Measurements from ENCODE around the gene CFAP210.

Gene CFAP210

GRCh38 chr2:169694113-169694893 lies at the start of gene CFAP210, which contains the start of gene PHOSPHO2 (continued):
- TF ChIP-seq ZFP37 (tag by site-specific recombination; IDR thresholded peaks at IDR 0.05) = 0 out of 2 replicates have a peak, but pooled peaks have one; percentile 55
- no peak for TF ChIP-seq ZNF157 (tag by site-specific recombination; IDR thresholded peaks at IDR 0.05)
- no peak for TF ChIP-seq ZNF664 (tag by site-specific recombination; IDR thresholded peaks at IDR 0.05)
- TF ChIP-seq MYNN (tag by site-specific recombination; IDR thresholded peaks at IDR 0.05; ENCODE audit: borderline replicate concordance) = 0 out of 2 replicates have a peak, but pooled peaks have one; percentile 10
- no peak for TF ChIP-seq ZNF248 (tag by site-specific recombination; IDR thresholded peaks at IDR 0.05)
- TF ChIP-seq ZNF530 (tag by site-specific recombination; IDR thresholded peaks at IDR 0.05; ENCODE audit: low read depth) = no peak
- no peak for TF ChIP-seq PRDM2 (tag by site-specific recombination; IDR thresholded peaks at IDR 0.05; ENCODE audit: borderline replicate concordance)
- 0 out of 2 replicates have a peak, but pooled peaks have one; percentile 14 for TF ChIP-seq PRDM4 (tag by site-specific recombination; IDR thresholded peaks at IDR 0.05)
- TF ChIP-seq MZF1 (tag by site-specific recombination; IDR thresholded peaks at IDR 0.05; ENCODE audit: borderline replicate concordance) = no peak
- TF ChIP-seq BCL11B (tag by site-specific recombination; IDR thresholded peaks at IDR 0.05; ENCODE audit: low read depth) = no peak
- TF ChIP-seq ZEB2 (tag by site-specific recombination; IDR thresholded peaks at IDR 0.05) = peak; percentile 65
- TF ChIP-seq ZSCAN23 (tag by site-specific recombination; IDR thresholded peaks at IDR 0.05) = no peak
- TF ChIP-seq ZNF555 (tag by site-specific recombination; conservative IDR thresholded peaks at IDR 0.05) = no peak
- no peak for TF ChIP-seq ZNF623 (tag by site-specific recombination; IDR thresholded peaks at IDR 0.05)
- no peak for TF ChIP-seq ZBTB1 (tag by site-specific recombination; IDR thresholded peaks at IDR 0.05)
- no peak for TF ChIP-seq ZNF138 (tag by site-specific recombination; IDR thresholded peaks at IDR 0.05; ENCODE audit: borderline replicate concordance)
- TF ChIP-seq ZXDB (tag by site-specific recombination; IDR thresholded peaks at IDR 0.05) = peak; percentile 78
- no peak for TF ChIP-seq ZNF600 (tag by site-specific recombination; IDR thresholded peaks at IDR 0.05)
- no peak for TF ChIP-seq ZNF112 (tag by site-specific recombination; IDR thresholded peaks at IDR 0.05)
- TF ChIP-seq ZNF311 (tag by site-specific recombination; IDR thresholded peaks at IDR 0.05; ENCODE audit: borderline replicate concordance) = no peak
- no peak for TF ChIP-seq BCL6B (tag by site-specific recombination; IDR thresholded peaks at IDR 0.05)
- no peak for TF ChIP-seq ZNF398 (tag by site-specific recombination; IDR thresholded peaks at IDR 0.05)
- TF ChIP-seq ZNF626 (tag by site-specific recombination; IDR thresholded peaks at IDR 0.05) = no peak
- TF ChIP-seq ZBTB48 (tag by site-specific recombination; IDR thresholded peaks at IDR 0.05) = peak; percentile 83; the same call in 1 of the 2 replicates
- no peak for TF ChIP-seq ZNF571 (tag by site-specific recombination; IDR thresholded peaks at IDR 0.05)
- TF ChIP-seq KLF7 (tag by site-specific recombination; IDR thresholded peaks at IDR 0.05; ENCODE audit: borderline replicate concordance) = 0 out of 2 replicates have a peak, but pooled peaks have one; percentile 58
- TF ChIP-seq SCRT2 (tag by site-specific recombination; IDR thresholded peaks at IDR 0.05) = 0 out of 2 replicates have a peak, but pooled peaks have one; percentile 37
- no peak for TF ChIP-seq ZNF416 (tag by site-specific recombination; IDR thresholded peaks at IDR 0.05)
- no peak for TF ChIP-seq ZNF48 (tag by site-specific recombination; IDR thresholded peaks at IDR 0.05)

All from HEK293 (cell line).